Pancreas (tissue), 10 donors: ENCODE measurements around the gene PRDM16. TPM values are rescaled to one million over a fixed set of nuclear protein-coding genes. Genes with fewer than 3 reads are reported as not detected.

Experiments
- ATAC-seq, 4 donors: fragments of 200-7000 bp; cut with Tn5 transposase; one replicate each; pipeline versions ENCODE4 v1.8.0 to v1.9.1; 2020; ENCODE audit warnings: mild to moderate bottlenecking in 4 of 4, moderate library complexity in 4 of 4
- DNase-seq, 6 donors: peaks; one replicate each; pipeline ENCODE4 v3.0.0-alpha.2; 2020
- FAIRE-seq: peaks from 2 replicates; lab custom pipeline; 2012; peaks lifted over from hg19 to GRCh38; lab: Jason Lieb, UNC
- H3K27ac ChIP-seq, 4 donors: fragments of 200-600 bp; sonication (generic); 1 replicate in 3 of 4; 2 replicates in 1 of 4; pipeline versions ENCODE4 v1.5.0 to v1.8.0; 2020
- H3K27me3 ChIP-seq, 4 donors: fragments of 200-600 bp; one replicate each; pipeline ENCODE4 v1.8.0; 2021
- H3K36me3 ChIP-seq, 3 donors: fragments of 200-600 bp; sonication (generic) in 1 of 3; one replicate each; pipeline versions ENCODE4 v1.5.0 to v1.8.0; 2020 to 2021
- H3K4me1 ChIP-seq, 3 donors: fragments of 200-600 bp; one replicate each; pipeline ENCODE4 v1.8.0; 2021
- H3K4me3 ChIP-seq, 4 donors: fragments of 200-600 bp; sonication (generic) in 2 of 4; one replicate each; pipeline versions ENCODE4 v1.5.0 to v1.8.0; 2020 to 2021
- H3K9me3 ChIP-seq, 4 donors: fragments of 200-600 bp; one replicate each; pipeline ENCODE4 v1.8.0; 2021
- WGBS, 2 donors: extraction: QIAGEN DNeasy Blood & Tissue Kit; methylation state at CpG; one replicate each; pipeline ENCODE4 v1.1.7; 2013; 5-methylcytosine and 5-hydroxymethylcytosine counted together
- intact Hi-C, 3 donors: fragments of 100-400 bp; cut with DNase I; formaldehyde crosslinking; loops; one replicate each; pipeline versions ENCODE4 v1.11.1 to v1.14.2; 2022
- polyA plus RNA-seq, 2 donors: library from polyadenylated mRNA; stranded (reverse); fragments of 200-250 nt; gene quantifications; one replicate each; pipeline ENCODE4 v1.2.3, GENCODE V29; 2013
- total RNA-seq, 6 donors: library from RNA; stranded (reverse); fragmentation: NEBNext Ultra II Directional in 4 of 6; extraction: Animal tissue kit (Norgen Biotek cat#: 25700) in 4 of 6; gene quantifications; one replicate each; pipeline versions ENCODE4 v1.2.1 to v1.2.4, GENCODE V29; 2021 to 2023
- TF ChIP-seq, protein P1 (sequence below), 4 donors: fragments of 200-600 bp; sonication (generic) in 3 of 4; IDR thresholded peaks; one replicate each; pipeline versions ENCODE4 v1.5.0 to v1.8.0; 2021; ENCODE audit warnings: antibody characterized with exemption in 4 of 4
- donor health status: healthy with polysubstance abuse.
- donor health status: DM: no; HTN: no; CAD: no; lungs with moderate emphysema.
- donor health status: DM: no; HTN: no; CAD: no.
- donor health status: control.
- donor health status: control.
- donor health status: Bipolar disorder and iron deficiency.
- donor health status: DM: yes; HTN: yes; CAD: no.
- donor health status: DM: no; HTN: no; CAD: no.
- donor health status: DM: no; HTN: no; CAD: no.
- donor health status: DM: yes; HTN: yes; CAD: no.

Gene PRDM16
- total and polyA plus RNA-seq, 8 donors = 6.6 to 19.2 (median 14.9) TPM

GRCh38 chr1:3193811-3194210, 124.8 kb downstream of the PRDM16 start:
- WGBS, 2 donors = 71 to 89% methylated on average over 10 to 11 of the region's 11 CpGs
- DNase-seq (no peak), FAIRE-seq (no peak), ATAC-seq (no peak)
- H3K9me3 ChIP-seq = no peaks in the 10 kb centered on the region
- no peak overlapping the region for H3K27ac ChIP-seq
- TF ChIP-seq, protein P1, sequence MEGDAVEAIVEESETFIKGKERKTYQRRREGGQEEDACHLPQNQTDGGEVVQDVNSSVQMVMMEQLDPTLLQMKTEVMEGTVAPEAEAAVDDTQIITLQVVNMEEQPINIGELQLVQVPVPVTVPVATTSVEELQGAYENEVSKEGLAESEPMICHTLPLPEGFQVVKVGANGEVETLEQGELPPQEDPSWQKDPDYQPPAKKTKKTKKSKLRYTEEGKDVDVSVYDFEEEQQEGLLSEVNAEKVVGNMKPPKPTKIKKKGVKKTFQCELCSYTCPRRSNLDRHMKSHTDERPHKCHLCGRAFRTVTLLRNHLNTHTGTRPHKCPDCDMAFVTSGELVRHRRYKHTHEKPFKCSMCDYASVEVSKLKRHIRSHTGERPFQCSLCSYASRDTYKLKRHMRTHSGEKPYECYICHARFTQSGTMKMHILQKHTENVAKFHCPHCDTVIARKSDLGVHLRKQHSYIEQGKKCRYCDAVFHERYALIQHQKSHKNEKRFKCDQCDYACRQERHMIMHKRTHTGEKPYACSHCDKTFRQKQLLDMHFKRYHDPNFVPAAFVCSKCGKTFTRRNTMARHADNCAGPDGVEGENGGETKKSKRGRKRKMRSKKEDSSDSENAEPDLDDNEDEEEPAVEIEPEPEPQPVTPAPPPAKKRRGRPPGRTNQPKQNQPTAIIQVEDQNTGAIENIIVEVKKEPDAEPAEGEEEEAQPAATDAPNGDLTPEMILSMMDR (IDR thresholded peaks at IDR 0.05) = no peak
- peaks cover 0 to 3% (median 2%) of the 10 kb centered on the region in 3 donors for H3K4me1 ChIP-seq
- intact Hi-C loops = no loop called here
- H3K4me3 ChIP-seq = no peak overlapping the region
- no peaks in the 10 kb centered on the region for H3K36me3 ChIP-seq
- no peaks in the 10 kb centered on the region for H3K27me3 ChIP-seq

- Histone ChIP-seq H3K4me3 (no peak overlapping the region), H3K27me3 (no peaks in the 10 kb centered on the region), H3K27ac (no peak overlapping the region), H3K36me3 (no peaks in the 10 kb centered on the region), H3K4me1 (no peaks in the 10 kb centered on the region), H3K9me3 (no peaks in the 10 kb centered on the region)
- TF ChIP-seq, protein P1 (IDR thresholded peaks at IDR 0.05) = no peak
- intact Hi-C loops = no loop called here
- ATAC-seq (no peak), FAIRE-seq (no peak), DNase-seq (no peak)
- 91 to 92% methylated on average over 38 of the region's 38 CpGs for WGBS, 2 donors
These were observed 125.9 kb downstream of the PRDM16 start for GRCh38 chr1:3194760-3195479.

- Histone ChIP-seq H3K4me3 (no peak overlapping the region), H3K27ac (no peak overlapping the region), H3K4me1 (no peaks in the 10 kb centered on the region), H3K9me3 (no peaks in the 10 kb centered on the region), H3K27me3 (no peaks in the 10 kb centered on the region), H3K36me3 (no peaks in the 10 kb centered on the region)
- FAIRE-seq = no peak
- TF ChIP-seq, protein P1 (IDR thresholded peaks at IDR 0.05) = no peak
- intact Hi-C loops = no loop called here
- ATAC-seq = no peak
- DNase-seq = no peak
- 87 to 92% methylated on average over 10 of the region's 10 CpGs for WGBS, 2 donors
These were observed 126.4 kb downstream of the PRDM16 start for GRCh38 chr1:3195480-3195815.

GRCh38 chr1:3195966-3196515, 127.0 kb downstream of the PRDM16 start:
- Histone ChIP-seq H3K27me3 (no peaks in the 10 kb centered on the region), H3K4me3 (no peak overlapping the region), H3K36me3 (no peaks in the 10 kb centered on the region), H3K27ac (no peak overlapping the region), H3K9me3 (no peaks in the 10 kb centered on the region), H3K4me1 (no peaks in the 10 kb centered on the region)
- intact Hi-C loops = no loop called here
- 78 to 85% methylated on average over 9 to 10 of the region's 10 CpGs for WGBS, 2 donors
- FAIRE-seq (no peak), ATAC-seq (no peak), DNase-seq (no peak)
- TF ChIP-seq, protein P1 (IDR thresholded peaks at IDR 0.05) = no peak
